ENCODE measurements around the gene TMEM250. TPM values are rescaled to one million over a fixed set of nuclear protein-coding genes. Genes with fewer than 3 reads are reported as not detected.

Gene TMEM250
- total and polyA plus RNA-seq, 9 of the 15 experiments (the other 6 are each of a cell fraction or from before 2014, with no cell fraction given): 0.32 to 44.6 (median 12.2) TPM

DNA sequence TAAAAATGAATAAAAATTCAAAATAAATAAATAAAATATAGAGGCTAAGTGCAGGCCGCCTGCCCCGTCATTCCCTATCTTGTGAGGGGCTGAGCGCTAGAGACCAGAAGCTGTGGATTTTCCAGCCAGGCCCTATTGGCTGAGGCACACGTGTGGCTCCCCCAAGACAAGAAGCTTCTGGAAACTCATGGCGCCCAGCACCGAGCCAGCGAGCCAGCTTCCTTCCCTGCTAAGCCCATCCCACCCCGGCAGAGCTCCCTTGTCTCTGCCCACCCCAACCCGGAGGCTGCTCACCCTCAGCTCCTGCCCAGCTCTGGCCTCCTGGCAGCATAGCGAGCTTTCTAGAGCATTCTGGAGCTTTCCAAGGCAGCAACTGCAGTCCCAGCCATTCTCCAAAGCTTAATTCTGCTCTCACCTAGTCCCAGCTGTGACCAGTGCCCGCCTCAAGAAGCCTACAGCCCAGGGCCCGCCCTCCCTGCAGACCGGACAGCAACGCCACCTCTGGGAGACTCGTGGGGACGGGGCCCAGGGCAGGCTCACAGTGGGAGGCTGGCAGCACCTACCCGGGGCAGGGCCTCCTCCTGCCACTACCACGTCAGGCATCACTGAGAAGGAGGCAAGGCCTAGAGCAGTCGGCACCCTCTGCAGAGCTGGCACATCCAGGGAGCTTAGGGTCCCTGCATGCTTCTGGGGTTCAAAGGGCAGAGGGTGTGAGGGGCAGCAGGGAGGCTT lies 23.2 kb upstream of the TMEM250 start:
- ChIA-PET POLR2A (interaction anchor here (0.5 to 1.1 kb wide), 4 partner anchors 10 to 221 kb away, joined by 3 to 6 read pairs (median 3); no protein-coding TSS in a partner anchor), CTCF (ENCODE audit: low intra/inter-chr PET ratio) (no interaction called here)
- no peak overlapping the region; a peak in 1 of 4 replicates for H3K9ac ChIP-seq (ENCODE audit: insufficient read depth in 1 of 2, low read depth in 2 of 2, low read length in 2 of 2)
- no peaks in the 10 kb centered on the region for H3K36me3 ChIP-seq (ENCODE audit: control insufficient read depth, insufficient read depth, low read length)
- H3K9me1 ChIP-seq (ENCODE audit: control insufficient read depth, insufficient read depth, low read length): no peaks in the 10 kb centered on the region
- in situ Hi-C loops (cut with MboI) (no loop called here), intact Hi-C loops (cut with micrococcal nuclease) (loop anchor here (5.0 kb wide), 2 partner anchors 125 to 350 kb away; no protein-coding TSS in a partner anchor)
- peaks cover 6% of the 10 kb centered on the region; the same call in 1 of the 2 replicates for H4K20me1 ChIP-seq (replicated peaks; ENCODE audit: control insufficient read depth, insufficient read depth, low read length)
- no peak for DNase-seq (ENCODE audit: extremely low read depth in 1 of 4, low spot score in 3 of 4)
- BruUV-seq (replicated peaks): no TSS peak
- H3K4me2 ChIP-seq (ENCODE audit: insufficient read depth, low read length): no peak overlapping the region
- 30% methylated on average over 16 of the region's 19 CpGs for WGBS (ENCODE audit: insufficient coverage, low coverage, missing lambda C conversion rate)
- H3K4me1 ChIP-seq (replicated peaks in 1 of 2; ENCODE audit: control insufficient read depth in 2 of 2, insufficient read depth in 2 of 2, low read length in 2 of 2): peaks cover 0 to 29% of the 10 kb centered on the region in 2 experiments; a peak in 1 of 5 replicates
- peaks cover 20 to 39% of the 10 kb centered on the region in 2 experiments; a peak in 4 of 5 replicates for H3K27me3 ChIP-seq (ENCODE audit: control insufficient read depth in 2 of 2, insufficient read depth in 2 of 2, low read length in 2 of 2)
- H3K9me3 ChIP-seq (replicated peaks; ENCODE audit: control insufficient read depth, insufficient read depth, low read depth, low read length): no peaks in the 10 kb centered on the region
- no peak for ATAC-seq
- no peaks in the 10 kb centered on the region for H3K79me2 ChIP-seq (ENCODE audit: control insufficient read depth, insufficient read depth, low read length)
- H3K4me3 ChIP-seq: no peak overlapping the region
- H3K27ac ChIP-seq (ENCODE audit: extremely low read depth, low read depth, low read length): no peak overlapping the region
- no peak overlapping the region for H2AFZ ChIP-seq (ENCODE audit: low read depth, low read length)
- FAIRE-seq: no peak
- TF ChIP-seq CREBBP (IDR thresholded peaks at IDR 0.05; ENCODE audit: low read depth, low read length): no peak
- TF ChIP-seq PCBP2 (IDR thresholded peaks at IDR 0.05; ENCODE audit: low read depth, low read length, poor library complexity, severe bottlenecking): no peak
- TF ChIP-seq ZNF232 (CRISPR knock-in tag; IDR thresholded peaks at IDR 0.05): no peak
- TF ChIP-seq PRMT5 (CRISPR knock-in tag; IDR thresholded peaks at IDR 0.05): no peak
- no peak for TF ChIP-seq NRF1 (conservative IDR thresholded peaks at IDR 0.05 in 1 of 2, IDR thresholded peaks at IDR 0.05 in 1 of 2)
- TF ChIP-seq NR2F6 (CRISPR knock-in tag; IDR thresholded peaks at IDR 0.05): no peak
- no peak for TF ChIP-seq RBM22 (IDR thresholded peaks at IDR 0.05; ENCODE audit: low read depth, low read length, poor library complexity, severe bottlenecking)
- TF ChIP-seq KDM2B (CRISPR knock-in tag; IDR thresholded peaks at IDR 0.05): no peak
- no peak for TF ChIP-seq JUNB (CRISPR knock-in tag; conservative IDR thresholded peaks at IDR 0.05)
- no peak for TF ChIP-seq ZNF57 (CRISPR knock-in tag; IDR thresholded peaks at IDR 0.05)
- TF ChIP-seq, protein P1, sequence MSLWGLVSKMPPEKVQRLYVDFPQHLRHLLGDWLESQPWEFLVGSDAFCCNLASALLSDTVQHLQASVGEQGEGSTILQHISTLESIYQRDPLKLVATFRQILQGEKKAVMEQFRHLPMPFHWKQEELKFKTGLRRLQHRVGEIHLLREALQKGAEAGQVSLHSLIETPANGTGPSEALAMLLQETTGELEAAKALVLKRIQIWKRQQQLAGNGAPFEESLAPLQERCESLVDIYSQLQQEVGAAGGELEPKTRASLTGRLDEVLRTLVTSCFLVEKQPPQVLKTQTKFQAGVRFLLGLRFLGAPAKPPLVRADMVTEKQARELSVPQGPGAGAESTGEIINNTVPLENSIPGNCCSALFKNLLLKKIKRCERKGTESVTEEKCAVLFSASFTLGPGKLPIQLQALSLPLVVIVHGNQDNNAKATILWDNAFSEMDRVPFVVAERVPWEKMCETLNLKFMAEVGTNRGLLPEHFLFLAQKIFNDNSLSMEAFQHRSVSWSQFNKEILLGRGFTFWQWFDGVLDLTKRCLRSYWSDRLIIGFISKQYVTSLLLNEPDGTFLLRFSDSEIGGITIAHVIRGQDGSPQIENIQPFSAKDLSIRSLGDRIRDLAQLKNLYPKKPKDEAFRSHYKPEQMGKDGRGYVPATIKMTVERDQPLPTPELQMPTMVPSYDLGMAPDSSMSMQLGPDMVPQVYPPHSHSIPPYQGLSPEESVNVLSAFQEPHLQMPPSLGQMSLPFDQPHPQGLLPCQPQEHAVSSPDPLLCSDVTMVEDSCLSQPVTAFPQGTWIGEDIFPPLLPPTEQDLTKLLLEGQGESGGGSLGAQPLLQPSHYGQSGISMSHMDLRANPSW (CRISPR knock-in tag; IDR thresholded peaks at IDR 0.05): no peak
- no peak for TF ChIP-seq ZKSCAN1 (IDR thresholded peaks at IDR 0.05; ENCODE audit: low read depth, low read length)
- no peak for TF ChIP-seq ZNF324 (CRISPR knock-in tag; IDR thresholded peaks at IDR 0.05)
- TF ChIP-seq FOXA3 (CRISPR knock-in tag; conservative IDR thresholded peaks at IDR 0.05 in 1 of 2, IDR thresholded peaks at IDR 0.05 in 1 of 2): no peak
- TF ChIP-seq, protein P2, sequence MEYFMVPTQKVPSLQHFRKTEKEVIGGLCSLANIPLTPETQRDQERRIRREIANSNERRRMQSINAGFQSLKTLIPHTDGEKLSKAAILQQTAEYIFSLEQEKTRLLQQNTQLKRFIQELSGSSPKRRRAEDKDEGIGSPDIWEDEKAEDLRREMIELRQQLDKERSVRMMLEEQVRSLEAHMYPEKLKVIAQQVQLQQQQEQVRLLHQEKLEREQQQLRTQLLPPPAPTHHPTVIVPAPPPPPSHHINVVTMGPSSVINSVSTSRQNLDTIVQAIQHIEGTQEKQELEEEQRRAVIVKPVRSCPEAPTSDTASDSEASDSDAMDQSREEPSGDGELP (CRISPR knock-in tag; IDR thresholded peaks at IDR 0.05; ENCODE audit: borderline replicate concordance): no peak
- TF ChIP-seq, protein P3, sequence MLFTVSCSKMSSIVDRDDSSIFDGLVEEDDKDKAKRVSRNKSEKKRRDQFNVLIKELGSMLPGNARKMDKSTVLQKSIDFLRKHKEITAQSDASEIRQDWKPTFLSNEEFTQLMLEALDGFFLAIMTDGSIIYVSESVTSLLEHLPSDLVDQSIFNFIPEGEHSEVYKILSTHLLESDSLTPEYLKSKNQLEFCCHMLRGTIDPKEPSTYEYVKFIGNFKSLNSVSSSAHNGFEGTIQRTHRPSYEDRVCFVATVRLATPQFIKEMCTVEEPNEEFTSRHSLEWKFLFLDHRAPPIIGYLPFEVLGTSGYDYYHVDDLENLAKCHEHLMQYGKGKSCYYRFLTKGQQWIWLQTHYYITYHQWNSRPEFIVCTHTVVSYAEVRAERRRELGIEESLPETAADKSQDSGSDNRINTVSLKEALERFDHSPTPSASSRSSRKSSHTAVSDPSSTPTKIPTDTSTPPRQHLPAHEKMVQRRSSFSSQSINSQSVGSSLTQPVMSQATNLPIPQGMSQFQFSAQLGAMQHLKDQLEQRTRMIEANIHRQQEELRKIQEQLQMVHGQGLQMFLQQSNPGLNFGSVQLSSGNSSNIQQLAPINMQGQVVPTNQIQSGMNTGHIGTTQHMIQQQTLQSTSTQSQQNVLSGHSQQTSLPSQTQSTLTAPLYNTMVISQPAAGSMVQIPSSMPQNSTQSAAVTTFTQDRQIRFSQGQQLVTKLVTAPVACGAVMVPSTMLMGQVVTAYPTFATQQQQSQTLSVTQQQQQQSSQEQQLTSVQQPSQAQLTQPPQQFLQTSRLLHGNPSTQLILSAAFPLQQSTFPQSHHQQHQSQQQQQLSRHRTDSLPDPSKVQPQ (CRISPR knock-in tag; IDR thresholded peaks at IDR 0.05; ENCODE audit: borderline replicate concordance): no peak
